NK-92 (cell line): ENCODE data around the gene EEF1A2.

Experiments used
- DNase-seq: peaks from one replicate; lab custom pipeline; 2025; ENCODE audit not compliant: unreplicated experiment; lab: John Stamatoyannopoulos, UW

The EEF1A2 gene

GRCh38 chr20:63537525-63538203 lies 38.8 kb upstream of the EEF1A2 start:
- peak; percentile 31 for DNase-seq

GRCh38 chr20:63536997-63537524 lies 38.2 kb upstream of the EEF1A2 start, which contains the start of gene PTK6:
TSS of gene PTK6 (minus strand) at chr20:63537376. CDS start at chr20:63537314, 62 bp downstream.
- DNase-seq, result no peak

GRCh38 chr20:63536241-63536977 lies 37.5 kb upstream of the EEF1A2 start:
- DNase-seq, result no peak

GRCh38 chr20:63534831-63535651 lies 36.2 kb upstream of the EEF1A2 start:
- no peak for DNase-seq

GRCh38 chr20:63534427-63534830 lies 35.5 kb upstream of the EEF1A2 start:
- no peak for DNase-seq

GRCh38 chr20:63533871-63534393 lies 35.0 kb upstream of the EEF1A2 start:
- DNase-seq, result no peak

- DNase-seq, result no peak
Observed at GRCh38 chr20:63533388-63533787, 34.5 kb upstream of the EEF1A2 start.

- no peak for DNase-seq
Observed at GRCh38 chr20:63532449-63532971, 33.6 kb upstream of the EEF1A2 start.

GRCh38 chr20:63531686-63532448 lies 33.0 kb upstream of the EEF1A2 start:
- no peak for DNase-seq

GRCh38 chr20:63530788-63531160 lies 31.9 kb upstream of the EEF1A2 start:
- DNase-seq, result no peak

GRCh38 chr20:63529861-63530787 lies 31.2 kb upstream of the EEF1A2 start:
- DNase-seq, result no peak

- no peak for DNase-seq
Observed at GRCh38 chr20:63529180-63529860, 30.4 kb upstream of the EEF1A2 start.

GRCh38 chr20:63527184-63527583 lies 28.3 kb upstream of the EEF1A2 start:
- DNase-seq, result no peak

GRCh38 chr20:63525971-63526370 lies 27.1 kb upstream of the EEF1A2 start:
- no peak for DNase-seq

GRCh38 chr20:63525185-63525584 lies 26.3 kb upstream of the EEF1A2 start:
- no peak for DNase-seq

- DNase-seq, result no peak
Observed at GRCh38 chr20:63522981-63523611, 24.2 kb upstream of the EEF1A2 start.

GRCh38 chr20:63522091-63522868 lies 23.4 kb upstream of the EEF1A2 start:
- DNase-seq, result no peak
